ENCODE measurements around the gene TAL2. TPM values are rescaled to one million over a fixed set of nuclear protein-coding genes. Genes with fewer than 3 reads are reported as not detected.

The TAL2 gene
- not detected for total RNA-seq

GRCh38 chr9:105662184-105663104 lies at the start of gene TAL2:
Gene TAL2 (plus strand): TSS chr9:105662457. CDS start chr9:105662497, 40 bp downstream.
- no peak for DNase-seq
- H3K4me3 Mint-ChIP-seq: no peak within 1 kb of the TSS
- H3K4me1 Mint-ChIP-seq: no peaks in the 10 kb centered on the region
- H3K27ac Mint-ChIP-seq: no peak within 1 kb of the TSS
- no peaks in the 10 kb centered on the region for H3K36me3 Mint-ChIP-seq (ENCODE audit: low read depth)
- ChIA-PET CTCF (no interaction called here), POLR2A (no interaction called here)
- H3K9me3 Mint-ChIP-seq: no peaks in the 10 kb centered on the region
- H3K27me3 Mint-ChIP-seq: peaks cover 14% of the 10 kb centered on the region

- POLR2A ChIA-PET: no interaction called here
- H3K9me3 Mint-ChIP-seq: no peaks in the 10 kb centered on the region
Observed at GRCh38 chr9:105621001-105621400, 41.3 kb upstream of the TAL2 start.

GRCh38 chr9:105625088-105625487 lies 37.2 kb upstream of the TAL2 start:
- Mint-ChIP-seq H3K27ac (no peak overlapping the region), H3K36me3 (ENCODE audit: low read depth) (peaks cover 8% of the 10 kb centered on the region), H3K4me1 (no peaks in the 10 kb centered on the region), H3K27me3 (no peaks in the 10 kb centered on the region), H3K4me3 (no peak overlapping the region), H3K9me3 (no peaks in the 10 kb centered on the region)
- POLR2A ChIA-PET: no interaction called here
- no peak for DNase-seq
- CTCF ChIA-PET: interaction anchor here (0.7 to 1.6 kb wide), 2 partner anchors 9 to 216 kb away, joined by 3 to 5 read pairs; no protein-coding TSS in a partner anchor

More at GRCh38 chr9:105621001-105621400, 41.3 kb upstream of the TAL2 start:
- Mint-ChIP-seq H3K4me1 (no peaks in the 10 kb centered on the region), H3K27me3 (no peaks in the 10 kb centered on the region), H3K27ac (no peak overlapping the region), H3K36me3 (ENCODE audit: low read depth) (peaks cover 3% of the 10 kb centered on the region), H3K4me3 (no peak overlapping the region)
- CTCF ChIA-PET: interaction anchor here (1.9 kb wide), 1 partner anchor 98 kb away, joined by 4 read pairs; no protein-coding TSS in a partner anchor
- DNase-seq: no peak

GRCh38 chr9:105632807-105633206 lies 29.4 kb upstream of the TAL2 start:
- H3K9me3 Mint-ChIP-seq: no peaks in the 10 kb centered on the region
- peaks cover 8% of the 10 kb centered on the region for H3K36me3 Mint-ChIP-seq (ENCODE audit: low read depth)
- H3K27me3 Mint-ChIP-seq: no peaks in the 10 kb centered on the region
- ChIA-PET CTCF (no interaction called here), POLR2A (no interaction called here)
- H3K27ac Mint-ChIP-seq: no peak overlapping the region
- H3K4me3 Mint-ChIP-seq: no peak overlapping the region
- DNase-seq: no peak
- no peaks in the 10 kb centered on the region for H3K4me1 Mint-ChIP-seq

- Mint-ChIP-seq H3K4me3 (no peak overlapping the region), H3K36me3 (ENCODE audit: low read depth) (peaks cover 8% of the 10 kb centered on the region), H3K27ac (no peak overlapping the region), H3K4me1 (no peaks in the 10 kb centered on the region), H3K27me3 (no peaks in the 10 kb centered on the region), H3K9me3 (no peaks in the 10 kb centered on the region)
- no peak for DNase-seq
- POLR2A ChIA-PET: no interaction called here
- CTCF ChIA-PET: interaction anchor here (0.6 kb wide), 1 partner anchor 115 kb away, joined by 3 read pairs; no protein-coding TSS in a partner anchor
Observed at GRCh38 chr9:105633411-105633810, 28.8 kb upstream of the TAL2 start.

- Mint-ChIP-seq H3K27ac (no peak overlapping the region), H3K9me3 (no peaks in the 10 kb centered on the region), H3K36me3 (ENCODE audit: low read depth) (peaks cover 4% of the 10 kb centered on the region), H3K27me3 (no peaks in the 10 kb centered on the region), H3K4me3 (no peak overlapping the region), H3K4me1 (no peaks in the 10 kb centered on the region)
- POLR2A ChIA-PET: no interaction called here
- no peak for DNase-seq
- CTCF ChIA-PET: no interaction called here
Observed at GRCh38 chr9:105636331-105636730, 25.9 kb upstream of the TAL2 start.

- CTCF ChIA-PET: interaction anchor here (0.7 to 1.6 kb wide), 8 partner anchors 15 to 176 kb away, joined by 3 to 4 read pairs (median 3); no protein-coding TSS in a partner anchor
- Mint-ChIP-seq H3K4me3 (no peak overlapping the region), H3K4me1 (no peaks in the 10 kb centered on the region), H3K9me3 (no peaks in the 10 kb centered on the region), H3K27ac (no peak overlapping the region), H3K36me3 (ENCODE audit: low read depth) (peaks cover 4% of the 10 kb centered on the region), H3K27me3 (no peaks in the 10 kb centered on the region)
- POLR2A ChIA-PET: no interaction called here
- DNase-seq: no peak
Observed at GRCh38 chr9:105637787-105638395, 24.4 kb upstream of the TAL2 start.

- H3K27me3 Mint-ChIP-seq: no peaks in the 10 kb centered on the region
- no peaks in the 10 kb centered on the region for H3K9me3 Mint-ChIP-seq
- H3K4me3 Mint-ChIP-seq: no peak overlapping the region
- no peaks in the 10 kb centered on the region for H3K4me1 Mint-ChIP-seq
- ChIA-PET POLR2A (no interaction called here), CTCF (no interaction called here)
- H3K36me3 Mint-ChIP-seq (ENCODE audit: low read depth): peaks cover 4% of the 10 kb centered on the region
- no peak overlapping the region for H3K27ac Mint-ChIP-seq
- DNase-seq: no peak
Observed at GRCh38 chr9:105639936-105640335, 22.3 kb upstream of the TAL2 start.

- Mint-ChIP-seq H3K36me3 (ENCODE audit: low read depth) (no peaks in the 10 kb centered on the region), H3K9me3 (no peaks in the 10 kb centered on the region), H3K4me1 (no peaks in the 10 kb centered on the region), H3K27ac (no peak overlapping the region), H3K27me3 (no peaks in the 10 kb centered on the region), H3K4me3 (no peak overlapping the region)
- ChIA-PET POLR2A (no interaction called here), CTCF (no interaction called here)
- no peak for DNase-seq
Observed at GRCh38 chr9:105643795-105644194, 18.5 kb upstream of the TAL2 start.

- no peak for DNase-seq
- H3K27ac Mint-ChIP-seq: no peak overlapping the region
- ChIA-PET POLR2A (no interaction called here), CTCF (no interaction called here)
- no peak overlapping the region for H3K4me3 Mint-ChIP-seq
- H3K27me3 Mint-ChIP-seq: peaks cover 2% of the 10 kb centered on the region
- no peaks in the 10 kb centered on the region for H3K36me3 Mint-ChIP-seq (ENCODE audit: low read depth)
- no peaks in the 10 kb centered on the region for H3K4me1 Mint-ChIP-seq
- H3K9me3 Mint-ChIP-seq: no peaks in the 10 kb centered on the region
Observed at GRCh38 chr9:105646879-105647594, 15.2 kb upstream of the TAL2 start.

- no peaks in the 10 kb centered on the region for H3K4me1 Mint-ChIP-seq
- peaks cover 4% of the 10 kb centered on the region for H3K27me3 Mint-ChIP-seq
- no peak overlapping the region for H3K4me3 Mint-ChIP-seq
- H3K27ac Mint-ChIP-seq: no peak overlapping the region
- no peak for DNase-seq
- H3K36me3 Mint-ChIP-seq (ENCODE audit: low read depth): no peaks in the 10 kb centered on the region
- POLR2A ChIA-PET: no interaction called here
- CTCF ChIA-PET: no interaction called here
- no peaks in the 10 kb centered on the region for H3K9me3 Mint-ChIP-seq
Observed at GRCh38 chr9:105647595-105648349, 14.5 kb upstream of the TAL2 start.

GRCh38 chr9:105651806-105652205 lies 10.5 kb upstream of the TAL2 start:
- POLR2A ChIA-PET: no interaction called here
- CTCF ChIA-PET: no interaction called here

More at GRCh38 chr9:105651806-105652205, 10.5 kb upstream of the TAL2 start:
- Mint-ChIP-seq H3K27me3 (peaks cover 22% of the 10 kb centered on the region), H3K36me3 (ENCODE audit: low read depth) (no peaks in the 10 kb centered on the region), H3K4me1 (peaks cover 8% of the 10 kb centered on the region), H3K4me3 (no peak overlapping the region), H3K27ac (no peak overlapping the region), H3K9me3 (no peaks in the 10 kb centered on the region)
- DNase-seq: no peak
